B cell (primary cell): ENCODE measurements around the gene INSC. TPM values are rescaled to one million over a fixed set of nuclear protein-coding genes. Genes with fewer than 3 reads are reported as not detected.

Experiments
- ATAC-seq: fragments of 200-7000 bp; cut with Tn5 transposase; one replicate; pipeline ENCODE4 v1.10.0; 2021; ENCODE audit warnings: low read depth, mild to moderate bottlenecking, moderate number of reproducible peaks, moderate library complexity
- CTCF ChIA-PET: fragments of 350-600 bp; sonication (Branson Sonifier 250); formaldehyde crosslinking; loops from one replicate; lab custom pipeline; 2021; ENCODE audit warnings: antibody characterized with exemption, inconsistent platforms; lab: Charles Lee
- POLR2A ChIA-PET: fragments of 350-600 bp; sonication (Branson Sonifier 250); formaldehyde crosslinking; loops from one replicate; lab custom pipeline; 2021; ENCODE audit warnings: antibody characterized with exemption; lab: Charles Lee
- DNase-seq: peaks from one replicate; pipeline ENCODE4 v3.0.0; 2013
- H2AFZ ChIP-seq: 2 replicates; pipeline ENCODE4 v1.6.1; 2012; ENCODE audit warnings: mild to moderate bottlenecking, low read depth, low read length; ENCODE audit not compliant: insufficient read depth, poor library complexity, severe bottlenecking
- H3K27ac ChIP-seq, 2 donors: 1 replicate in 1 of 2; 2 replicates in 1 of 2; pipeline ENCODE4 v1.5.1; 2012 to 2013; ENCODE audit warnings: low read length in 2 of 2, mild to moderate bottlenecking in 2 of 2, moderate library complexity in 1 of 2
- H3K27me3 ChIP-seq, 4 experiments: fragments of 200-600 bp in 1 of 4; sonication (generic) in 1 of 4; replicated peaks in 1 of 4; 1 replicate in 2 of 4; 2 replicates in 2 of 4; pipeline versions ENCODE4 v1.6.1 to v1.7.0; 2013 to 2016; ENCODE audit warnings: low read length in 3 of 4, mild to moderate bottlenecking in 2 of 4, mixed read lengths in 1 of 4, moderate library complexity in 1 of 4; ENCODE audit not compliant: insufficient read depth in 4 of 4, control insufficient read depth in 3 of 4; ENCODE audit errors: control extremely low read depth in 1 of 4
- H3K36me3 ChIP-seq, 2 experiments: replicated peaks in 1 of 2; 1 replicate in 1 of 2; 2 replicates in 1 of 2; pipeline versions ENCODE4 v1.6.1 to v1.7.1; 2013; ENCODE audit warnings: low read length in 1 of 2; ENCODE audit not compliant: insufficient read depth in 2 of 2, control insufficient read depth in 1 of 2; ENCODE audit errors: control extremely low read depth in 1 of 2, extremely low read depth in 1 of 2
- H3K4me1 ChIP-seq, 2 donors: fragments of 200-600 bp in 1 of 2; sonication (generic) in 1 of 2; 1 replicate in 1 of 2; 2 replicates in 1 of 2; pipeline versions ENCODE4 v1.5.1 to v1.6.1; 2013 to 2017; ENCODE audit warnings: low read length in 2 of 2; ENCODE audit not compliant: control insufficient read depth in 2 of 2, insufficient read depth in 2 of 2
- H3K4me2 ChIP-seq: replicated peaks from 2 replicates; pipeline ENCODE3; 2012; ENCODE audit warnings: mild to moderate bottlenecking, low read depth, low read length; ENCODE audit not compliant: poor library complexity, severe bottlenecking
- H3K4me3 ChIP-seq, 5 experiments: fragments of 200-600 bp in 1 of 5; sonication (generic) in 1 of 5; 1 replicate in 3 of 5; 2 replicates in 2 of 5; pipeline versions ENCODE4 v1.5.1 to v1.7.0; 2011 to 2016; ENCODE audit warnings: low read length in 4 of 5, mild to moderate bottlenecking in 4 of 5, low read depth in 2 of 5, control low read depth in 1 of 5, moderate library complexity in 1 of 5; ENCODE audit not compliant: insufficient read depth in 1 of 5; ENCODE audit errors: control extremely low read depth in 1 of 5, extremely low read depth in 1 of 5
- H3K79me2 ChIP-seq: fragments of 200-600 bp; sonication (generic); one replicate; pipeline ENCODE4 v1.6.0; 2016; ENCODE audit warnings: low read length; ENCODE audit not compliant: control insufficient read depth, insufficient read depth
- H3K9ac ChIP-seq: fragments of 200-600 bp; sonication (generic); 2 replicates; pipeline ENCODE4 v1.6.1; 2017; ENCODE audit warnings: mild to moderate bottlenecking, low read length, moderate library complexity
- H3K9me3 ChIP-seq, 3 donors: one replicate each; pipeline versions ENCODE4 v1.6.1 to v1.7.1; 2013; ENCODE audit warnings: low read length in 2 of 3; ENCODE audit not compliant: control insufficient read depth in 2 of 3, insufficient read depth in 1 of 3; ENCODE audit errors: control extremely low read depth in 1 of 3
- H4K20me1 ChIP-seq: 2 replicates; pipeline ENCODE4 v1.6.0; 2012; ENCODE audit warnings: mild to moderate bottlenecking, low read length; ENCODE audit not compliant: insufficient read depth, control insufficient read depth, poor library complexity, severe bottlenecking
- H3K27ac Mint-ChIP-seq: one replicate; pipeline ENCODE4 v1.8.0; 2021; ENCODE audit warnings: mixed read lengths
- H3K27me3 Mint-ChIP-seq: one replicate; pipeline ENCODE4 v1.8.0; 2021; ENCODE audit warnings: mixed read lengths
- H3K4me1 Mint-ChIP-seq: one replicate; pipeline ENCODE4 v1.8.0; 2021; ENCODE audit warnings: mixed read lengths
- H3K4me3 Mint-ChIP-seq: one replicate; pipeline ENCODE4 v1.8.0; 2021; ENCODE audit warnings: mixed read lengths
- H3K9me3 Mint-ChIP-seq: one replicate; pipeline ENCODE4 v1.8.0; 2022; ENCODE audit warnings: mixed read lengths; ENCODE audit not compliant: insufficient read depth
- CTCF ChIP-seq: fragments of 200-600 bp; IDR thresholded peaks from one replicate; pipeline ENCODE4 v1.8.0; 2022; ENCODE audit warnings: antibody characterized with exemption, mild to moderate bottlenecking
- EZH2 ChIP-seq: IDR thresholded peaks from 2 replicates; pipeline ENCODE4 v1.6.1; 2012; ENCODE audit warnings: borderline replicate concordance, low read depth, mild to moderate bottlenecking, moderate library complexity, low read length; ENCODE audit not compliant: insufficient read depth, poor library complexity, severe bottlenecking
- WGBS: methylation state at CpG from one replicate; pipeline ENCODE4 v1.1.5; 2013; ENCODE audit warnings: missing lambda C conversion rate; ENCODE audit not compliant: insufficient coverage; 5-methylcytosine and 5-hydroxymethylcytosine counted together
- intact Hi-C: fragments of 100-400 bp; cut with micrococcal nuclease; formaldehyde crosslinking; loops from one replicate; pipeline ENCODE4 v1.10.0; 2022
- polyA plus RNA-seq: library from polyadenylated mRNA; depleted of rRNA; stranded (reverse); fragments of >200 nt; gene quantifications from 2 replicates; pipeline ENCODE4 v1.2.3, GENCODE V29; 2012
- total RNA-seq, 2 donors: library from RNA; stranded (reverse); fragments of 120-200 nt in 1 of 2; gene quantifications; 1 replicate in 1 of 2; 2 replicates in 1 of 2; pipeline versions ENCODE4 v1.2.3 to v1.2.4, GENCODE V29; 2013 to 2022

The INSC gene
- total and polyA plus RNA-seq, 2 donors (not counting 1 experiment from before 2014, with no cell fraction given): 0.10 TPM; not detected in 1

DNA sequence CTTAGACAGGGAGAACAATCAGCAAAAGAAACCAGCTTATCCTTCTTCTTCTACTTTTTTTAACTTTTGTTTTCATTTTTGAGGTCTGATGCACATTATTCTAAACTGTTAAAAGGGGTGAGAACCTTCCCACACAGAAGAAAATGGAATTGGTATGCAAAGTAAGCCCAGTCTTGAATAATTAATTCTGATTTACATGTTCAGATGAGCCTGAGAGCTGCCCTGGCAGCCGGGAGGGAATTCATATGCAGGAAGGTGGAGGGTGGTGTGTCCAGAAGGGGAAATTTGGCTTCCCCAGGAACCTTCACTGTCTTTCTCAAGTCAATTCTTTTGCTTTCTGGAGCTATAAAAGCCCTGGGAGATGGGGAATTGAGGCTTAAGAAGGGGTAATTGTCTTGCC lies 181.0 kb downstream of the INSC start:
- no peak for TF ChIP-seq EZH2
- no peak for TF ChIP-seq CTCF
- H3K9me3 ChIP-seq: no peaks in the 10 kb centered on the region

More for the DNA sequence above, 181.0 kb downstream of the INSC start:
- no peak overlapping the region for H3K27ac Mint-ChIP-seq
- POLR2A ChIA-PET: no interaction called here
- H3K4me3 Mint-ChIP-seq: no peak overlapping the region
- H3K4me3 ChIP-seq: no peak overlapping the region
- H3K9me3 Mint-ChIP-seq: no peaks in the 10 kb centered on the region
- no peak overlapping the region for H3K4me2 ChIP-seq
- H4K20me1 ChIP-seq: no peaks in the 10 kb centered on the region
- no peaks in the 10 kb centered on the region for H3K4me1 ChIP-seq
- CTCF ChIA-PET: no interaction called here
- H3K27ac ChIP-seq: no peak overlapping the region
- no peaks in the 10 kb centered on the region for H3K36me3 ChIP-seq
- H3K27me3 ChIP-seq: no peaks in the 10 kb centered on the region
- no CpG with 5 or more reads among the region's 1 CpG for WGBS
- H2AFZ ChIP-seq: no peak overlapping the region
- no peak for ATAC-seq
- H3K9ac ChIP-seq: no peak overlapping the region
- intact Hi-C loops: no loop called here
- no peaks in the 10 kb centered on the region for H3K79me2 ChIP-seq
- peaks cover 6% of the 10 kb centered on the region for H3K27me3 Mint-ChIP-seq
- H3K4me1 Mint-ChIP-seq: no peaks in the 10 kb centered on the region
- no peak for DNase-seq

Other genes starting within 250 kb of the INSC start
- 42.4 and 43.6 TPM in 2 replicates for gene CYP2R1, start 222.7 kb upstream of the INSC start, total RNA-seq
- gene CYP2R1, start 222.7 kb upstream of the INSC start, polyA plus RNA-seq: 8.1 and 11.6 TPM in 2 replicates
- not detected in 2 replicates for gene CALCA, start 142.6 kb upstream of the INSC start, total RNA-seq
- not detected in 2 replicates for gene CALCA, start 142.6 kb upstream of the INSC start, polyA plus RNA-seq
- 1.3 and 1.8 TPM in 2 replicates for gene CALCB, start 41.3 kb upstream of the INSC start, total RNA-seq
- 0.09 TPM in 1 of 2 replicates, not detected in the other for gene CALCB, start 41.3 kb upstream of the INSC start, polyA plus RNA-seq